Tibial nerve (tissue), 4 donors: Measurements from ENCODE around the gene PREX1. TPM values are rescaled to one million over a fixed set of nuclear protein-coding genes. Genes with fewer than 3 reads are reported as not detected.

Source experiments
- DNase-seq, 2 donors: peaks; one replicate each; pipeline ENCODE4 v3.0.0-alpha.2; 2019; ENCODE audit warnings: low spot score in 2 of 2
- H3K27ac ChIP-seq, 4 donors: fragments of 200-600 bp; sonication (generic) in 3 of 4; one replicate each; pipeline ENCODE4 v1.5.1; 2017 to 2019; ENCODE audit warnings: mild to moderate bottlenecking in 1 of 4
- H3K27me3 ChIP-seq, 2 donors: fragments of 200-600 bp; sonication (generic) in 1 of 2; one replicate each; pipeline versions ENCODE4 v1.5.1 to v1.6.0; 2017 to 2019
- H3K36me3 ChIP-seq, 3 donors: fragments of 200-600 bp; sonication (generic); one replicate each; pipeline ENCODE4 v1.5.1; 2018 to 2019
- H3K4me1 ChIP-seq, 4 donors: fragments of 200-600 bp; sonication (generic) in 3 of 4; one replicate each; pipeline ENCODE4 v1.5.1; 2017 to 2019
- H3K4me3 ChIP-seq, 4 donors: fragments of 200-600 bp; sonication (generic) in 3 of 4; one replicate each; pipeline ENCODE4 v1.5.1; 2017 to 2019; ENCODE audit warnings: mild to moderate bottlenecking in 1 of 4, moderate library complexity in 1 of 4
- H3K9me3 ChIP-seq, 4 donors: fragments of 200-600 bp; sonication (generic) in 3 of 4; one replicate each; pipeline ENCODE4 v1.5.1; 2017 to 2019
- CTCF ChIP-seq, 5 experiments: fragments of 200-600 bp in 3 of 5; fragments of 450-650 bp in 2 of 5; sonication (generic) in 3 of 5; IDR thresholded peaks; one replicate each; pipeline ENCODE4 v1.5.1; 2016 to 2019; ENCODE audit warnings: antibody characterized with exemption in 5 of 5, mild to moderate bottlenecking in 3 of 5, moderate library complexity in 2 of 5
- EP300 ChIP-seq, 2 donors: sonication (generic); formaldehyde crosslinking; IDR thresholded peaks; one replicate each; pipeline ENCODE4 v1.6.1; 2017; ENCODE audit warnings: antibody characterized with exemption in 2 of 2, mild to moderate bottlenecking in 1 of 2
- POLR2A ChIP-seq, 2 donors: fragments of 450-650 bp; IDR thresholded peaks; one replicate each; pipeline ENCODE4 v1.6.1; 2017; ENCODE audit warnings: antibody characterized with exemption in 2 of 2, mild to moderate bottlenecking in 2 of 2, moderate library complexity in 2 of 2
- WGBS, 2 donors: methylation state at CpG; one replicate each; pipeline ENCODE4 v1.1.5; 2018; 5-methylcytosine and 5-hydroxymethylcytosine counted together
- total RNA-seq, 4 donors: library from RNA; depleted of rRNA; stranded (reverse); fragments of >200 nt; gene quantifications; one replicate each; pipeline ENCODE4 v1.1.0, GENCODE V29; 2016

The PREX1 gene
- total RNA-seq, 4 donors from 2014 or later = 30.1 to 50.7 (median 32.5) TPM

- no peaks in the 10 kb centered on the region for H3K9me3 ChIP-seq
- no peak overlapping the region for H3K27ac ChIP-seq
- peaks cover 0 to 30% (median 0%) of the 10 kb centered on the region in 3 donors for H3K36me3 ChIP-seq
- WGBS, 2 donors = 63 to 77% methylated on average over 10 of the region's 11 CpGs
- DNase-seq = no peak
- H3K4me3 ChIP-seq = no peak overlapping the region
- TF ChIP-seq POLR2A (IDR thresholded peaks at IDR 0.05) (no peak), CTCF (IDR thresholded peaks at IDR 0.05) (no peak), EP300 (IDR thresholded peaks at IDR 0.05) (no peak)
- no peaks in the 10 kb centered on the region for H3K27me3 ChIP-seq
- H3K4me1 ChIP-seq = peaks cover 0 to 28% (median 6%) of the 10 kb centered on the region in 4 donors
Measured at GRCh38 chr20:48669946-48670605, 157.7 kb downstream of the PREX1 start.

GRCh38 chr20:48668451-48668946 lies 159.3 kb downstream of the PREX1 start:
- DNase-seq = peak in 1 of 2 donors; percentile 31
- H3K36me3 ChIP-seq = peaks cover 0 to 25% (median 0%) of the 10 kb centered on the region in 3 donors
- H3K4me1 ChIP-seq = peaks cover 0 to 28% (median 6%) of the 10 kb centered on the region in 4 donors
- 41 to 45% methylated on average over 3 to 10 of the region's 10 CpGs for WGBS, 2 donors
- H3K9me3 ChIP-seq = no peaks in the 10 kb centered on the region
- H3K27me3 ChIP-seq = no peaks in the 10 kb centered on the region
- H3K4me3 ChIP-seq = no peak overlapping the region
- H3K27ac ChIP-seq = peak overlapping the region in 3 of 4 donors; percentile 2 to 11 (median 11)
- TF ChIP-seq EP300 (IDR thresholded peaks at IDR 0.05) (peak in 1 of 2 donors; percentile 81), CTCF (IDR thresholded peaks at IDR 0.05) (peak in 1 of 5 experiments; percentile 4), POLR2A (IDR thresholded peaks at IDR 0.05) (no peak)

- H3K36me3 ChIP-seq = peaks cover 0 to 26% (median 0%) of the 10 kb centered on the region in 3 donors
- no peaks in the 10 kb centered on the region for H3K9me3 ChIP-seq
- peaks cover 0 to 28% (median 6%) of the 10 kb centered on the region in 4 donors for H3K4me1 ChIP-seq
- H3K27ac ChIP-seq = peak overlapping the region in 2 of 4 donors; percentile 2 to 11
- no peak for DNase-seq
- H3K4me3 ChIP-seq = no peak overlapping the region
- TF ChIP-seq EP300 (IDR thresholded peaks at IDR 0.05) (no peak), POLR2A (IDR thresholded peaks at IDR 0.05) (no peak), CTCF (IDR thresholded peaks at IDR 0.05) (no peak)
- no peaks in the 10 kb centered on the region for H3K27me3 ChIP-seq
- 45 to 62% methylated on average over 15 of the region's 15 CpGs for WGBS, 2 donors
Measured at GRCh38 chr20:48667889-48668413, 159.8 kb downstream of the PREX1 start.

GRCh38 chr20:48667481-48667880 lies 160.3 kb downstream of the PREX1 start:
- no peak overlapping the region for H3K27ac ChIP-seq
- H3K36me3 ChIP-seq = peaks cover 0 to 31% (median 0%) of the 10 kb centered on the region in 3 donors
- peaks cover 0 to 30% (median 6%) of the 10 kb centered on the region in 4 donors for H3K4me1 ChIP-seq
- TF ChIP-seq CTCF (IDR thresholded peaks at IDR 0.05) (no peak), POLR2A (IDR thresholded peaks at IDR 0.05) (no peak), EP300 (IDR thresholded peaks at IDR 0.05) (no peak)
- no peaks in the 10 kb centered on the region for H3K9me3 ChIP-seq
- DNase-seq = no peak
- H3K4me3 ChIP-seq = no peak overlapping the region
- WGBS, 2 donors = 82 to 88% methylated on average over 6 of the region's 6 CpGs
- H3K27me3 ChIP-seq = no peaks in the 10 kb centered on the region

- 91 to 95% methylated on average over 8 of the region's 8 CpGs for WGBS, 2 donors
- Histone ChIP-seq H3K27me3 (no peaks in the 10 kb centered on the region), H3K27ac (no peak overlapping the region), H3K9me3 (peaks cover 0 to 1% (median 0%) of the 10 kb centered on the region in 4 donors), H3K4me1 (peaks cover 0 to 41% (median 6%) of the 10 kb centered on the region in 4 donors), H3K36me3 (peaks cover 0 to 26% (median 0%) of the 10 kb centered on the region in 3 donors), H3K4me3 (no peak overlapping the region)
- DNase-seq = no peak
- TF ChIP-seq POLR2A (IDR thresholded peaks at IDR 0.05) (no peak), CTCF (IDR thresholded peaks at IDR 0.05) (no peak), EP300 (IDR thresholded peaks at IDR 0.05) (no peak)
Measured at GRCh38 chr20:48665785-48666184, 162.0 kb downstream of the PREX1 start.
